T-helper 1 cell treated with Interleukin-12 subunit alpha and Interleukin-12 subunit beta and Interleukin-4 antibody, amounts not matched to agents 30 μg/mL and 1 μg/mL, for 36 hours (primary cell): ENCODE results near the gene L3MBTL4.
"Not testable (repeated sequence)": the region's sequence is repeated elsewhere in the genome, so short reads cannot be mapped to it uniquely, and the experiment has no call there.

Experiments
- H3K27ac Mint-ChIP-seq: one replicate; pipeline ENCODE4 v1.8.0; 2021; ENCODE audit warnings: mild to moderate bottlenecking, mixed read lengths
- H3K27me3 Mint-ChIP-seq: one replicate; pipeline ENCODE4 v1.8.0; 2021; ENCODE audit warnings: low read depth, mixed read lengths
- H3K36me3 Mint-ChIP-seq: one replicate; pipeline ENCODE4 v1.8.0; 2021; ENCODE audit warnings: low read depth, mixed read lengths
- H3K4me1 Mint-ChIP-seq: one replicate; pipeline ENCODE4 v1.8.0; 2021; ENCODE audit warnings: low read depth, mixed read lengths
- H3K4me3 Mint-ChIP-seq: one replicate; pipeline ENCODE4 v1.8.0; 2021; ENCODE audit warnings: mild to moderate bottlenecking, moderate library complexity, mixed read lengths
- H3K9me3 Mint-ChIP-seq: one replicate; pipeline ENCODE4 v1.8.0; 2021; ENCODE audit warnings: mixed read lengths

The L3MBTL4 gene

DNA sequence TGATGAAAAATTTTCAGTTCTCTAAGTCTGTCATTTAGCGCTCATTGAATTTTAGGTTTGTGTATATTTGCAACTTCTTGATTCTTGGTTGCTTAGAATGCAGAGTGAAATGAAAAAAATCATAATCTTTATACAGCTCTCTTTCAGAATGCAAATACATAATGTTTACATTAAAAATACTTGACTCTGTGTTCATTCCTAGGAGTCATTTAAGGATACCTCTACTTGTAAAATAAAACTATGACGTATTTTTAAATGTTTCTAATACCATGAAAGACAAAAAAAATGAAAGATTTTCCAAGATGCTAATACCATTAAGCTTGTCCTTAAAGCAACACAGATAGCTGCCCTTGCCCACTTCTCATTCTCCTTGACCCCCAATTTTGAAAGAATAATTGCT is 259.0 kb downstream of the L3MBTL4 start:
- no peaks in the 10 kb centered on the region for H3K27me3 Mint-ChIP-seq
- H3K4me1 Mint-ChIP-seq: no peaks in the 10 kb centered on the region
- no peaks in the 10 kb centered on the region for H3K36me3 Mint-ChIP-seq
- peaks cover 8% of the 10 kb centered on the region for H3K9me3 Mint-ChIP-seq
- H3K27ac Mint-ChIP-seq: no peak overlapping the region
- H3K4me3 Mint-ChIP-seq: no peak overlapping the region

DNA sequence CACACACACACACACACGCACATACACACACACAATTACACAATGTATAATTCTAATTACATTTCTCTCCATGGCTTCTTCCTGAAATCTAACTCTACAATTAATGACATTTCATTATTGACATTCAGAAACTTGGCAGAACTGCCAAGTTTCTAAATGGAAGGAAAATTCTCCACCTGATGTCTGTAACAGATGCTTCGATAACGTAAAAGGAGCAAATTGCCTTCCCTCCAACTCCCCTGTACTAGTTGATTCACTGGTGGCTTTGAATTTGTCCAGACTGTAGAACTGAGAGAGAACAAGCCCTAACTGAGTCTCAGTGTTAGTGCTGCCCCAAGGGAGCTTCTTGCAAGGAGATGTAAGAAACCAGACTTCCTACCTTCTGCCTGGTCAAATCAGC is 264.3 kb downstream of the L3MBTL4 start:
- Mint-ChIP-seq H3K27me3 (no peaks in the 10 kb centered on the region), H3K36me3 (no peaks in the 10 kb centered on the region), H3K4me3 (no peak overlapping the region), H3K27ac (no peak overlapping the region), H3K4me1 (no peaks in the 10 kb centered on the region), H3K9me3 (no peaks in the 10 kb centered on the region)

DNA sequence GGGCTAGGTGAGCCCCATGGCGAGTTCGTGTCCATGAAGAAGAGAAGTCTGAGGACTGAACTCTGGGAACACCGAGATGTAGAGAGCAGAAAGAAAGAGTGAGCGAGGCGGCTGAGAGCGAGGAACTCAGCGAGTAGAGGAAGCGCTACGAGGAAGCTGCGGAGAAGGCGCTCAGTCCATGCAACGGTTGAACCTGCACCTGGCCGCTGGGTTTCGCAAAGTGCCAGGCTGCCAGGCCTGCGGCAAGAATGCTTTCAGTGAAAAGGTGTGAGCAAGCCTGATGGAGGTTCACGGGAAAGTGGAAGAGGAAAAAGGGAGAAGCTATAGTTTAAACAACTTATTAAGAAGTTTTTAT is 268.4 kb downstream of the L3MBTL4 start:
- H3K27me3 Mint-ChIP-seq: no peaks in the 10 kb centered on the region
- no peaks in the 10 kb centered on the region for H3K9me3 Mint-ChIP-seq
- H3K4me1 Mint-ChIP-seq: no peaks in the 10 kb centered on the region
- no peak overlapping the region for H3K27ac Mint-ChIP-seq
- H3K36me3 Mint-ChIP-seq: no peaks in the 10 kb centered on the region
- no peak overlapping the region for H3K4me3 Mint-ChIP-seq

DNA sequence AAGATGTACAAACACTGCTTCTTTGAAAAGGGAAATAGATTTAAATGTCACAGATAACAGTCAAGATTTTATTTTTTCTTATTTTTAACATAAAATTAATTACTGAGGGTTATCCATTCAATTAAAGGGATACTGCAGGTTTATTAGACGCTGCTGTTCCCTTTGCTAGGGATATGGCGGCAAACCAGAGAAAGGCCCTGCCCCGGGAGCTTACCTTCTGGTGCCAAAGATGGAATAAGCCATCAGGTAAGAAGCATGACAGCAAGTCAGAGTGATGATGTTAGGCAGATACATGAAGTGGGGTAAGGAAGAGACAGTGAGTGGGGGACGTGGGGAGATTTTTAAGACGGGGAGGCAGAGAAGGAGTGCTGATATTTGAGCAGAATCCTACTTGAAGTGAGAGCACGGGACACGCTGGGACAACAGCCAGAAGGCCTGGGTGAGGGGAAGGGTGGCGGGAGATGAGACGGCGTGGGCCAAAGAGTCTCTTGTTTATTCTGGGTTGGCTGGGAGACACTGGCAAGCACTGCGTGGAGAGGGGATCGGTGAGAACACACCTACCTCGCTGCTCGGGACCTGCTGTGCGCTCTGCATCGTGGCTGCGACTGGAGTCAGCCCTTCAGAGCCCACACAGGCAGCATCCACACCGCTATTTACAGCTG is 268.9 kb downstream of the L3MBTL4 start:
- no peaks in the 10 kb centered on the region for H3K4me1 Mint-ChIP-seq
- H3K9me3 Mint-ChIP-seq: no peaks in the 10 kb centered on the region
- H3K4me3 Mint-ChIP-seq: no peak overlapping the region
- no peaks in the 10 kb centered on the region for H3K36me3 Mint-ChIP-seq
- H3K27me3 Mint-ChIP-seq: no peaks in the 10 kb centered on the region
- no peak overlapping the region for H3K27ac Mint-ChIP-seq

DNA sequence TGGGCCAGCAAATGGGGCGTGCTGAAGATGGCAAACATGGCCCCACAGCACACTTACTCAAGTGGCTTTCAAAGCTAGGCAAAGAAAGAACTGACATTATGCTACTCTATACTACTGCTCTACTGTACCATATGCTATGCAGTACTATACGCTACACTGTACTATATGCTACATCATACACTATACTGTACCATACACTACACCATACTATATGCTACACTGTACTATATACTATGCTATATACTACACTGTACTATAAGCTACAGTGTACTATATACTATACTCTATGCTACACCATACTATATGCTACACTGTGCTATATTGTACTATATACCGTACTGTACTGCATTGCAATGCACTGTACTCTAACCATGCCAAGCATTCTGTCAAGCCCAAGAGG is 275.7 kb downstream of the L3MBTL4 start:
- no peaks in the 10 kb centered on the region for H3K4me1 Mint-ChIP-seq
- peaks cover 6% of the 10 kb centered on the region for H3K9me3 Mint-ChIP-seq
- no peaks in the 10 kb centered on the region for H3K36me3 Mint-ChIP-seq
- no peak overlapping the region for H3K4me3 Mint-ChIP-seq
- no peaks in the 10 kb centered on the region for H3K27me3 Mint-ChIP-seq
- H3K27ac Mint-ChIP-seq: no peak overlapping the region

DNA sequence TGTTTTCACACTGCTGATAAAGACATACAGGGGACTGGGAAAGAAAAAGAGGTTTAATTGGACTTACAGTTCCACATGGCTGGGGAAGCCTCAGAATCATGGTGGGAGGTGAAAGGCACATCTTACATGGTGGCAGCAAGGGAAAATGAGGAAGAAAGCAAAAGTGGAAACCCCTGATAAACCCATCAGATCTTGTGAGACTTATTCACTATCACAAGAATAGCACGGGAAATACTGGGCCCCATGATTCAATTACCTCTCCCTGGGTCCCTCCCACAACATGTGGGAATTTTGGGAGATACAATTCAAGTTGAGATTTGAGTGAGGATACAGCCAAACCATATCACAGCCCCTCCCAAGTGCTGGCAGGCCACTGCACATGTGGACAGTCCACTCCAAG is 278.8 kb downstream of the L3MBTL4 start:
- not testable (repeated sequence) for H3K27ac Mint-ChIP-seq, H3K4me3 Mint-ChIP-seq, H3K27me3 Mint-ChIP-seq, H3K9me3 Mint-ChIP-seq, H3K36me3 Mint-ChIP-seq, H3K4me1 Mint-ChIP-seq

DNA sequence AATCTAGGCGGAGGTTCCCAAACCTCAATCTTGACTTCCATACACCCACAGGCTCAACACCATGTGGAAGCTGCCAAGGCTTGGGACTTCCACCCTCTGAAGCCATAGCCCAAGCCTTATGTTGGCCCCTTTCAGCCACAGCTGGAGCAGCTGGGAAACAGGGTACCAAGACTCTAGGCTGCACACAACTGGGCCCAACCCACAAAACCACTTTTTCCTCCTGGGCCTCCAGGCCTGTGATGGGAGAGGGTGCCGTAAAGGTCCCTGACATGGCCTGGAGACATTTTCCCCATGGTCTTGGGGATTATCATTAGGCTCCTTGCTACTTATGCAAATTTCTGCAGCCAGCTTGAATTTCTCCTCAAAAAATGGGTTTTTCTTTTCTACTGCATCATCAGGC is 279.7 kb downstream of the L3MBTL4 start:
- H3K36me3 Mint-ChIP-seq, H3K9me3 Mint-ChIP-seq, H3K4me1 Mint-ChIP-seq, H3K4me3 Mint-ChIP-seq, H3K27me3 Mint-ChIP-seq, H3K27ac Mint-ChIP-seq: not testable (repeated sequence)

DNA sequence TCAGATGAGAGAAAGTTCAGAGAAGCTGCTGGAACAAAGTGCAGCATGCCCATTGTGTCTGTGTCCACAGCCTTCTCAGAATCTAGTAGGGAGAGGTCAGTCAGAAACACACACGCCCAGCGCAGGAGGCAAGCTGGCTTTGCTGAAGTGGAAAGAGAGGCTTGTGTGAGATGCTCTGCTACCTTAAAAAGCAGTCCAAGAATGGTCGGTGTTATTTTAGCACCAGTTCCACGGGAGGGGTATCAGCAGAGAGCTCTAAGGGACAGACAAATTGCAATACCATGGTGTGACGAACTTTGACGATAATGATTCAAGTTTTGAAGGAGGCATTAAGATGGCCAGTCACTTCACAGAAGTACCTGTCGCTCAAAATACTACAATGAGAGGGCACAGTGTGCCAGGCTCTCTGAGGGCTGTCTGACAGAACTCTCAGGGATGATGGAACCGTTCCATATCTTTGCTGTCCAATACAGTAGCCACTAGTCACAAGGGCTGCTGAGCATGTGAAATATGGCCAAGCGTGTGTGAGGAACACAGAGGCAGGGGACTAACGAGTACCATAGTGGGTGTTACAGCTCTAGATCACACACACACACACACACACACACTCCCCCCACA is 281.9 kb downstream of the L3MBTL4 start:
- Mint-ChIP-seq H3K27ac (no peak overlapping the region), H3K27me3 (no peaks in the 10 kb centered on the region), H3K36me3 (no peaks in the 10 kb centered on the region), H3K4me3 (no peak overlapping the region), H3K4me1 (no peaks in the 10 kb centered on the region), H3K9me3 (peaks cover 6% of the 10 kb centered on the region)

DNA sequence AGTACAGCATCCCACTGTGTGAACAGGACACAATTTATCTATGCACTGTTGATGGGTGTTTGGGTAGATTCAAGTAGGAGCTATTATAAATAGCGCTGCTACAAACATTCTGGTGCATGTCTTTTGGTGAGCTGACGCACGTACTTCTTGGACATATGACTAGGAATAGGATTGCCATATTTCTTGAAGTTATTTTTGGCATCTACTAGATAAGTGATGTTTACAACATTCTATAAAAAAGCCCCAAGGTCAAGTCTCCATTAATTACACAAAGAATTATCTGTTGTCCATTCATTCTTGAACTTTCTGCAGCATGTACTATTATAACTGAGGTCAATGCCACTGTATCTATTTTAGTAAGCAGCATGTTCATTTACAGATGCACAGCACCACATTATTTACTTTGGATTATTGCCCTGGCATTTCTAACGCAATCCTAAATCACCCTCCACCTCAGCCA is 293.9 kb downstream of the L3MBTL4 start:
- H3K9me3 Mint-ChIP-seq: no peaks in the 10 kb centered on the region
- H3K4me1 Mint-ChIP-seq: no peaks in the 10 kb centered on the region
- H3K36me3 Mint-ChIP-seq: no peaks in the 10 kb centered on the region
- no peak overlapping the region for H3K4me3 Mint-ChIP-seq
- no peaks in the 10 kb centered on the region for H3K27me3 Mint-ChIP-seq
- H3K27ac Mint-ChIP-seq: no peak overlapping the region

DNA sequence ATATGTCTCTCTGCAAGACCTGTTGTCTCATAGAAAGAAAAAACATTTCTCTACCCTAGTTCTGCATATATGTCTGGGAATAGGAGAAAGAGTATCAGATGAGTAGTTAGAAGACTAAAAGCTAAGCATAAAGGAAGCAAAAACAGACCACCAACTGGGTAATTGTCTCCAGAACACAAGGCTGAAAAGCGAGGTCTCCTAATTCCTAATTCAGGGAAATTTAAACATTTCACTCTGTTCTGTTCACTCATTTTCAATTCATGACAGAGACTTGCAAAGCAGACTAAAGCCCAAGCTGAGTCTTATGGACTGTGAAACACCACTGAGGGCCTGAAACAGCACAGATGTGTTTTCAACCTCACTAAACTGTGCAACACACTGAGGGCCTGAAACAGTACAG is 294.9 kb downstream of the L3MBTL4 start:
- Mint-ChIP-seq H3K9me3 (no peaks in the 10 kb centered on the region), H3K4me3 (no peak overlapping the region), H3K27me3 (no peaks in the 10 kb centered on the region), H3K27ac (no peak overlapping the region), H3K36me3 (no peaks in the 10 kb centered on the region), H3K4me1 (no peaks in the 10 kb centered on the region)

DNA sequence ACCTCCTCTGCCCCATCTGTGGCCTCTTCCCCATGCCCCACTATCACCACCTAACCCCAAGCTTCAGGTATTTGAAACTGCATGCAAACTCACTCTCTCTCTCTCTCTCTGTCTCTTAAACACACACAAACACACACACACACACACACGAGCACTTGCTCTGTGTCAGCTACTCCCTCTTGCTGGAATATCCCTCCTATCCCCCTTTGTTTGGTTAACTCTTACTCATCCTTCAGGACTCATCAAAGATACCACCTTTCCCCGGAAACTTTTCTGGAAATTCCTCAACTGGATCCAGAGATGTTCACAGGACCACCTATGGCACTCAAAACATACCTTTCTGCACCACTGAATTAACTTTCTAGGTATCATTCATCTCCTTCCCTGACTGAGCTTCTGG is 296.6 kb downstream of the L3MBTL4 start:
- no peaks in the 10 kb centered on the region for H3K4me1 Mint-ChIP-seq
- H3K27ac Mint-ChIP-seq: no peak overlapping the region
- no peaks in the 10 kb centered on the region for H3K27me3 Mint-ChIP-seq

DNA sequence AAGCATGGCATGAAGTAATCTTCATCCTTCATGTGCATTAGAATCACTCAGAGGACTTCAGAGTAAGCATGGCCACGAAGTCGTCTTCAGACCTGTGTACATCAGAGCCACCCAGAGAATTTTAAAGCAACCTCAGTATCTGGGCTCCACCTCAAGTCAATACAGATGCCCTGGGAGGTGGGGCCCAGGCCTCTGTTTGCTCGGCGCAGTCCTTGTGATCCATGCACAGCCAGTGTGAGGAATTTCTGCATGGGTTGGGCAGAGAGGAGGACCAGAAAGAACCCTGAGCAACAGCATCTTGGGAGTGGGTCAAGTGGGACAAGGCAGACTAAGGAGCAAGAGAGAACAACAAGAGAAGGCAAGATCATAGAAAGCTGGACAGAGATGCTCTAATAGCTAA is 299.0 kb downstream of the L3MBTL4 start:
- H3K9me3 Mint-ChIP-seq: no peaks in the 10 kb centered on the region
- H3K4me3 Mint-ChIP-seq: no peak overlapping the region
- no peaks in the 10 kb centered on the region for H3K27me3 Mint-ChIP-seq
- no peaks in the 10 kb centered on the region for H3K4me1 Mint-ChIP-seq
- no peak overlapping the region for H3K27ac Mint-ChIP-seq
- no peaks in the 10 kb centered on the region for H3K36me3 Mint-ChIP-seq

More for the DNA sequence above, 296.6 kb downstream of the L3MBTL4 start:
- H3K9me3 Mint-ChIP-seq: no peaks in the 10 kb centered on the region
- no peak overlapping the region for H3K4me3 Mint-ChIP-seq
- H3K36me3 Mint-ChIP-seq: no peaks in the 10 kb centered on the region

DNA sequence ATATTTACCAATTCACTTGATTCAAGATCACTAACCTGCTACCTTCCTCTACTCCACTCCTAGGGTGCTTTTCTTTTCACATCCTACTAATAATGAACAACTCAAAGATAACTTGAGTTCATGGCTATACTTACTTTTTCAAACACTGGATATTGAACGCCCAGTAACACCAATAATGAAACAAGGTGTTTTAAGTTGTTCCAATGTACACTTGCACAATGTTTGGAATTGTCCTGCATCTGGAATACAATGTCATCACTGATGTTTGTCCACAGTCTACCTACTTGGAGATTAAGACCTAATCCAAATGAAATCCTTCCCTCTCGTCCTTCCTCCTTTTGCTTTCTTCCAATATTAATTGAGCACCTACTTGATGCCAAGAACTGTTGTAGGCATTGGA is 301.1 kb downstream of the L3MBTL4 start:
- Mint-ChIP-seq H3K27me3 (no peaks in the 10 kb centered on the region), H3K9me3 (no peaks in the 10 kb centered on the region), H3K36me3 (no peaks in the 10 kb centered on the region), H3K27ac (no peak overlapping the region), H3K4me1 (no peaks in the 10 kb centered on the region), H3K4me3 (no peak overlapping the region)

DNA sequence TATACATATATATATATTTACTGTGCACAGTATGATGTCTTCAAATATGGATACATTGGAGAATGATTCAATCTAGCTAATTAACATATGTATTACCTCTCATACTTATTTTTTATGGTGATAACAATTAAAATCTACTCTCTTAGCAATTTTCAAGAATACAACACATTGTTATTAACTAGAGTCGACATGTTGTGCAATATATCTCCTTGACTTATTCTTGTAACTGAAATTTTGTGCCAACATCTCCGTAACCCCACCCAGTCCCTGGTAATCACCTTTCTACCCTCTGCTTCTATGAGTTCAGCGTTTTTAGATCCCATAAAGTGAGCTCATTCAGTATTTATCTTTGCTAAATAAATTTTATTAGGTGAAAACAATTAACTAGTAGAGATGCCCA is 303.0 kb downstream of the L3MBTL4 start:
- Mint-ChIP-seq H3K4me1 (no peaks in the 10 kb centered on the region), H3K36me3 (no peaks in the 10 kb centered on the region)

DNA sequence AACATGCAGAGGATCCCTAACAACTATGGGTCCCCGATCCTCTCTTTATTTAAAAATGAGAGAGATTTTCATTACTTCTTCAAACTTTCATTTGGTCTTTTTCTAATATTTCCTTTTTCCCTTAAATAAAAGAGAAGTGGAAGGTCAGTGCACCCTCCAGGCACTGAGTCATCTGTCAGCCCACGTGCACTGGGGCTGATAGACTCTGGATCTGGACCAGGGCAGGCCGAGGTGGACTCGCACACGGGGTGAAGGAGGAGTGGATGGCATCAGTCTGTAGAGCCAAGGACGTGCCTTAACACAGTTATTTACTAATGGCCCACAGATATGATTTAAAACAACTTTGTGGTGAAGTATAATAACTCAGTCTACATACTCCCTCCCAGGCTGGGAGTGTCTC is 305.0 kb downstream of the L3MBTL4 start:
- Mint-ChIP-seq H3K4me1 (no peaks in the 10 kb centered on the region), H3K9me3 (no peaks in the 10 kb centered on the region), H3K4me3 (no peak overlapping the region), H3K36me3 (no peaks in the 10 kb centered on the region), H3K27ac (no peak overlapping the region), H3K27me3 (no peaks in the 10 kb centered on the region)

More for the DNA sequence above, 303.0 kb downstream of the L3MBTL4 start:
- Mint-ChIP-seq H3K27ac (no peak overlapping the region), H3K27me3 (no peaks in the 10 kb centered on the region), H3K9me3 (no peaks in the 10 kb centered on the region), H3K4me3 (no peak overlapping the region)

DNA sequence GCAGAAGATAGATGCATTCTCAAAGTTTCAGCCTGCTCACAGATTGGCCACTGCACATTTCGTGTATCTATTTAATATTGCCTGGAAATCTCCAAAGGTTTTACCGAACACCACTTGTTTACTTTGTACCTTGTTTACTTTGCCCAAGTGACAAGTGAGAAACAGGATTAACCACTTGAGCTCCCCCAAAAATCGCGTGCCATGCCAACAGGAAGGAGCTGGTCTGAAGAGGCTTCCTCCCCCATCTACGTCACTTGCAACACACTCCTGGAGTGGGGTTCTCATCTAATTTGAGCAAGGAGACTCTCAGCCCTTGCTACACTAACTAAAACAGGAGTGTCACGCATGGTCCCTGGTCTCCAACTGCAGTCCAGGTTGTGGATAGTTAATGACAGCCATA is 306.9 kb downstream of the L3MBTL4 start:
- no peak overlapping the region for H3K27ac Mint-ChIP-seq
- no peaks in the 10 kb centered on the region for H3K4me1 Mint-ChIP-seq
- no peak overlapping the region for H3K4me3 Mint-ChIP-seq
- no peaks in the 10 kb centered on the region for H3K9me3 Mint-ChIP-seq
- no peaks in the 10 kb centered on the region for H3K36me3 Mint-ChIP-seq
- H3K27me3 Mint-ChIP-seq: no peaks in the 10 kb centered on the region
